GM19238 (cell line): ENCODE data around the gene MAGOHB.
"Not testable (repeated sequence)": the region's sequence is repeated elsewhere in the genome, so short reads cannot be mapped to it uniquely, and the experiment has no call there.

Experiments used
- DNase-seq: peaks from one replicate; pipeline ENCODE4 v3.0.0; 2011; ENCODE audit warnings: low spot score; ENCODE audit not compliant: insufficient read length

The MAGOHB gene

DNA sequence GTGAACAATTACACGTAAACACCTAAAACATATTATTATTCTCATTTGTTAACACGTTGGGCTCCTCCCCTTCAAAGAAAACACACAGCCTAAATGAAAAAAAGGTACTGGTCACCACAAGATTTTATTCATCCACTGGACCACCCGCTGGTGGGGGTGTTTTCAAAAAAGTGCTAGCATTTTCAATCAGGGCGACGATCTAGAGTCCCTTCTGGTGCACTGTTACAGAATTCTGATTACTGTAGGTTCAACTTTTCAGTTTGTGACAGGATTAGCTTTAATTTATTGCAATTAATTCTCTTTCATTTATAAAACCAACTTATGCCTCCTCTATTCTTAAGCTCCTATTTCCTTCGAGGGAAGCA lies 443 bp downstream of the MAGOHB start:
- DNase-seq, result no peak

DNA sequence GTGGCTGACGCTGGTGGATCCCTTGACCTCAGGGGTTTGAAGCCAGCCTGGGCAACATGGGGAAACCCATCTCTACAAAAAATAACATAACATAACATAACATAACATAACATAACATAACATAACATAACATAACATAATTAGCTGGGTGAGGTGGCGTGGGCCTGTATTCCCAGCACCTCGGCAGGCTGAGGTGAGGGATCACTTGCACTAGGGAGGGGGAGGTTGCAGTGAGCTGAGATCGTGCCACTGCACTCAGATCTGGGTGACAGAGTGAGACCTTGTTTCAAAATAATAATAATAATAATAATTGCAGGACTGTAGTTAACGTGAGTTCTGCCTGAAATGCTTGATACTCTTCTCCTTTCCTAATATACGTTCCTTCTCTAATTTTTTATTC lies 1.3 kb downstream of the MAGOHB start:
- no peak for DNase-seq

DNA sequence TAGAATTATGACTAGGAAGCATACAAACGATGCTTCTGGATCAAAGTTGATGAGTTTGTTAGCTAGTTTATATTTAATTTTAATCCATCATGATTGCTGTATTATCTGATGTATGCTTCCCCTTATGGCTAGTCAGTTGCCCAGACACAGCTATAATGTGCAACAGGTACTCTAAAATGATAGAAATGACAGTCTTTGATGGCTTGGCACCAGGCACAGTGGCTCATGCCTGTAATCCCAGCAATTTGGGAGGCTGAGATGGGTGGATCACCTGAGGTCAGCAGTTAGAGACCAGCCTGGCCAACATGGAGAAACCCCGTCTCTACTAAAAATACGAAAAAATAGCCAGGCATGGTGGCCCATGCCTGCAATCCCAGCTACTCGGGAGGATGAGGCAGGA lies 2.2 kb downstream of the MAGOHB start:
- DNase-seq, result not testable (repeated sequence)

DNA sequence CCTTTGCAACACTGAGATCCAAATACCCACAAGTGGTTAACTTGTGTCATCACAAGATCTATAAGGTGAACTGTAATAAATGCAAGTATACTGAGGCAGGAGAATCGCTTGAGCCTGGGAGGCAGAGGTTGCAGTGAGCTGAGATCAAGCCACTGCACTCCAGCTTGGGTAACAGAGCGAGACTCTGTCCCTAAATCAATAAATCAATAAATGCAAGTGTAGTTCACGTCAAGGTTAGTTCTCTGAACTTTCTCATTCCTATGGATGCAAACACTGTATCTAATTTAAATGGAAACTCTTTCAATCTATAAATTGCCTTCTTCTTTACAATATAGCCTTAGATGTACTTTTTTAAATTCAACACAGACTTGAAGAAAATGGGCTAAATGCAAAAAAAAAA lies 3.2 kb downstream of the MAGOHB start:
- DNase-seq, result no peak

DNA sequence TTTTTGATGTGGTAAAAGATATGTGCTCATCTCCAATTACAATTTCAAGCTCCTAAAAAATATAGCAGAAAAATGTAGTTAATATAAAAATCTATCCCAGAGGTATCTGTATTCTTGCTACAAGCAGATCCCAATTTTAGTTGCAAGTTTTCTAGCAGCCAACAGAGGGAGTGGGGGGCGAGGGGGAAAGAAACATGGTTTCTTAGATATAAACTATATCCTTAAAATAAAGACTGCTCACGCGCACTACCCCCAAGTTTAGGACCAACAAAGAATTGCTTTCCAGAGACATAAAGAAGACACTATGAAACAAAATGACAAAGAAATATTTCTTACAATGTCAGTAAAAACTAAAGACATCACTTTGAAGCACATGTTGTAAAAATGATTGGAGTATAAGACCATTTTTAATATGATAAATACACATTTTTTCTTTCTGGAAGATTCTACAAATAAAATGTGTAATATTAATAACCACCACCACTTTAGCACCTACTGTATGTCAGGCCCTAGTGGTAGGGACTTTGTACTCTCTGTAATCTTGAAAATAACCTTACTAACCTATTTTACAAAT lies 5.4 kb downstream of the MAGOHB start:
- DNase-seq, result no peak

DNA sequence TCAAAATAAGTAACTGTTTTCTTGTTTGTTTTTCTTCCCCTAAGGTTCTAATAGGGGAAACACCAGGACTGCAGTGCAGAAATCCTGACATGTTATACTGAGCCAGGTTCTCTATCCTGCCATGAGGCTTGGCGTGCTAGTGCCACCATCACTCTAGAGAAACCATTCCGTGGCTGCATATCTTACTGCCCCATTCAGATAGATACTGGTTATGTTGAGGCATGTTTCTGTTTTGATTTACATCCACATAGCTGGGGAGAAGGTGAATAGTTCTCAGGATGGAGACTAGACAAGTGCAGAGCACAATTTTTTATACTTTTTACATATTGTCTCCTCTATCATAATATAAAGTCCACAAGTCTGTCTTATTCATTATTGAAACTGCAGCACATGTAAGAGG lies 11.5 kb downstream of the MAGOHB start:
- DNase-seq, result no peak

DNA sequence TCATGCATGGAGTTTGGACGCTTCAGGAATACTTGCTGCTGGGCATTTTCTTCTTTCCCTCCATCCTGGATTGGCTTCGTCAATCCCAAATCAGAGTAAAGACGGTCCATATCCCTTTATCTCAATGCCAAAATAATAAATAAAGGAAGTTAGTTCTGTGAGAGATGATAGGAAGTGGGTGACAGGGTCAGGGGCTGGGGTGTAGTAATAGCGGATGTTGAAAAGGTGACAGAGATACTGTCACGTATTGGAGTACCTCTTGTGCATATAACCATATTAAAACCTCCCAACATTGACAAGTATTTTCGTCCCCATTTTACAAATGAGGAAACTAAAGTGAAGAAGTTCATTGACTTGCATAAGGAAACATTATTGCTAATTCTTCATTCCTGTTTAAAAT lies 12.4 kb downstream of the MAGOHB start:
- DNase-seq, result no peak

DNA sequence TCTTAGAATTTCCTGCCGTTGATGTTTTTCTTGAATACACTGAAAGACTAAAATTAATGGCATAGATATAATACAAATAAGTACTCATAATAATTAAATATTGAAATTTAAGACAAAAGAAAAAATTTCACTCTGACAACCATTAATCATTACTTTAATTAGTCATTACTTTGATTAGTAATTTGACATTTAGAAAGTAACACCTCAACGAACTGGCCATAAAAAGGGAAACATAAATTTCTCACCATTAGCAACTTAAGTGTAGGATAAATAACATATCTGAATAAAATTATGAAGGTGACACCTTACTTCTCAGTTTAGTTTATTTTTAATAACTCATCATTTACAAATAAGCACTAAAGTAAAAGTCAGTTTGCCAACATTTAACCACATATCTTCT lies 17.5 kb downstream of the MAGOHB start:
- no peak for DNase-seq

DNA sequence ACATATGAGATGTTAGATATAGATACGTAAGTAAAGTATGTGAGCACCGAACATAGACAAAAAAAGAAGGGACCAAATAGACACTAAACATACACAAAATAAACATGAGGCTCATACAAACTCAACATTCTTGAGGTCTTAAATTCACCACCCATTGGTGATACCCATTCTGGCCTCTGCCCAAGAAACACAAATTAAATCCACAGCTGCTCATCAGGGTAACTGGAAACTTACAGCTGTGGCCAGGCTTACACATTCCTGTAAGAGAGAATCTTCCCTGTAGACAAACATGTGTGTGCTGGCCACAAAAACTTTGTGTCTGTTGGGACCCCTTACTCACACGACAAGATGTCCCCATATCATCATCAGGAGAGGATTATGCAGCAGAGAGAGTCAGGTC lies 22.4 kb downstream of the MAGOHB start:
- DNase-seq, result no peak

DNA sequence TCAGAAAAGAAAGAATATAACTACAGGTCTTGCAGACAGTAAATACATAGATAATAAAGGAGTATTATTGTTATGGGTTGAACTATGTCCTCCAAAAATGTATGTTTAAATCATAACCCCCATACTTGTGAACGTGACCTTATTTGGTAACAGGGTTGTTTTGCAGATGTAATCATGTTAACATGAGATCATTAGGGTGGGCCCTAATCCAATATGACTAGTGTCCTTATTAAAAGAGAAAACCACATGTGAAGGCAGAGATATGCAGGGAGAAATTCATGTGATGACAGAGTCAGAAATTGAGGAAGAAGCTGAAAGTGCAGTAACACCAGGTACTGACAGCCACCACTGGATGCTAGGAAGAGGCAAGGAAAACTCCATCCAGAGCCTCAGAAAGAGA lies 29.0 kb downstream of the MAGOHB start:
- no peak for DNase-seq

DNA sequence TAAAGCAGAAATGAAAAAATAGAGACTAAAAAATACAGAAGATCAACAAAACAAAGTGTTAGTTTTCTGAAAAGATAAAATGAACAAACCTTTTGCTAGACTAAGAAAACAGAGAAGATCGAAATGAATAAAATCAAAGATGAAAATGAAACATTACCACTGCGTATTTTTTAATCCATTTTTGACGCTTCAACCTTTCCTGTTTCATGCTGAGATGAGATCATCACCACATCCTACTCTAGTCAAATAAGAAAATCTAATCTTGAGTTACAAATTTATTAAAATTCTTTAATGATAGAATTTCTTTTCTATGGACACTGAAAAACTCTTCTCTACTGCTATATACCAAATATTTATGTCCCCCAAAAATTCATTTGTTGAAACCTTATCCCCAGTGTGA lies 30.7 kb downstream of the MAGOHB start:
- no peak for DNase-seq

DNA sequence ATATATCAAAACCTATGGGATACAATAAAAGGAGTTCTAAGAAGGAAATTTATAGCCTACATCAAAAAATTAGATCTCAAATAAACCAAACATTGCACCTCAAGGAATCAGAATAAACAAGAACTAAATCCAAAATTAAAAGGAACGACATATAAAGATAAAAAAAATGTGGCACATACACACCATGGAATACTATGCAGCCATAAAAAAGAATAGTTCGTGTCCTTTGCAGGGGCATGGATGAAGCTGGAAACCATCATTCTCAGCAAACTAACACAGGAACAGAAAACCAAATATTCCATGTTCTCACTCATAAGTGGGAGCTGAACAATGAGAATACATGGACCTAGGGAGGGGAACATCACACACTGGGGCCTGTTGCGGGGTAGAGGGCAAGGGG lies 31.3 kb downstream of the MAGOHB start:
- DNase-seq, result not testable (repeated sequence)

DNA sequence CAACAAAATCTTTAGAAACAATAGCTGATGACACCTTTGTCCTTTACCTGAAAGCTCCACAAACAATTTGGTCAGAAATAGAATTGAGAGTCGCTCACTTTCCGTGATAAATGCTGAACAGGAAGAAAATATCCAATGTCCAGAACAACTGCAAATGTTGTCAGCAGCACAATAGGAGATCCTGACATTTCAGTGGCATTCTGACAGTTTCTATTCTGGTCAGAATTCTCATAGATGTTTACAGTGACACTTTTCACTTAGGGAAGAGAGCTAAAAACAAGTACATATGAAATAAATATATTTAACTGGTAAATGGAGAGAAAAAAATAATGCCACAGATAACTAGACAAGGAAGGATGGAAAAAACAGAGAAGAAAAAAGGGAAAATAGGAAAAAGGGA lies 39.1 kb downstream of the MAGOHB start:
- DNase-seq, result no peak

DNA sequence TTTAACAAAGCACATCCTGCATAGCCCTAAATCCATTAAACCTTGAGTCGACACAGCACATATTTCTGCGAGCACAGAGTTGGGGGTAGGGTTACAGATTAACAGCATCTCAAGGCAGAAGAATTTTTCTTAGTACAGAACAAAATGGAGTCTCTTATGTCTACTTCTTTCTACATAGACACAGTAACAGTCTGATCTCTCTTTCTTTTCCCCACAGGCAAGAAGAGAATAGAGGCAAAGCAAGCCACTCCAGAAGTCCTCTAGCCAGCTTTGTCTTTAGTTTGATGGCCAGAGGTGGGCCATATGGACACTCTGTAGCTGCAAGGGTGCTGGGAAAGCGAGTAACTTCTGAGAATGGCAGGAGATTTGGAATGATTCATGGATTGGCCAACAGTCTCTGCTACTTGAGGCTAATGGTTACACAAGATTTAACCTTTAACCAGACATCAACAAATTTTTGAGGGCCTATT lies 41.4 kb downstream of the MAGOHB start:
- not testable (repeated sequence) for DNase-seq

DNA sequence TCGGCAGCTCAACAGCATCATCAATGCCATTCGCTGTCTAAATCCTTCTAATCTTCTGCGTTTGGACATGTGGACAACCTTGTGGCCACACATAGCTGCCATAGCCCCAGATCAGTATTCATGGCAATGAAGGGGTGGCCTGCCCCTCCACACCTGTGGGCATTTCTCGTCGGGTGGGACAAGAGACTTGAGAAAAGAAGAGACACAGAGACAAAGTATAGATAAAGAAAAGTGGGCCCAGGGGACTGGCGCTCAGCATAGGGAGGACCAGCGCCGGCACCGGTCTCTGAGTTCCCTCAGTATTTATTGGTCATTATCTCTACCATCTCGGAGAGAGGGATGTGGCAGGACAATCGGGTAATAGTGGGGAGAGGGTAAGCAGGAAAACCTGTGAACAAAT lies 42.3 kb downstream of the MAGOHB start:
- no peak for DNase-seq

DNA sequence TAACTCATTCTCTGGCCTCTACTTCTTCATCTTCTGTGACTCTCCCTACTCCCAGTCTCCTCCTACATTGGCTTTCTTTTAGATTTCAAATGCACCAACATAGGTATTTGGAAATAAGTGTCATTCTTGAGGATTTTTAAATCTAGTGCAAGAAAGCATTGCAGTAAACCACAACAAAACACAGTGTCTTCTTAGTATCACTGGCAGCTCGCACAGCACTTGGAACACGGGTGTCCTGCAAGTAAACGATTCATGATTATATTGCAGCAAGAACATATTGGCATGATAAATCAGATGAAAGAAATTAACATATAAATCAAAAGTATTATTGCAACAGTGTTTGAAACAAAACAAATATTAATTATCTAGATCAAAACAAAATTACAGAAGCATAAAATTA lies 45.6 kb downstream of the MAGOHB start:
- no peak for DNase-seq

DNA sequence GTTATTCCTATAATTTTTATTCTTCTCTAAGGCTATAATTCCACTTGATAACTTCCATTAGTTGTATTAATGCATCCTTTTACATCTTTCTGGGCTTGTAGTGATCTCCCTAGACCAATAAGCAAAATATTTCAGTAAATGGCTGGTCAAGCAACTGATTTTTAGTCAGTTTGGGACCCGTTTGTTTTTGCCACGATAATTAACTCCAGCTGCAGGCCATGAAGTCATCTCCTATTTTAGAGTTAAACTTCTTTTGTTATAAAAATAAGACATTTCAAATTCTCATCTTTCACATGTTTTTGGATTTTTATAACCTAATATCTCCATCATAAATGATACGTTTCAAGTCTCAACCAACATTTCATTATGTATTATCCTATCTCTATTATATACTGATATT lies 49.4 kb downstream of the MAGOHB start:
- no peak for DNase-seq

DNA sequence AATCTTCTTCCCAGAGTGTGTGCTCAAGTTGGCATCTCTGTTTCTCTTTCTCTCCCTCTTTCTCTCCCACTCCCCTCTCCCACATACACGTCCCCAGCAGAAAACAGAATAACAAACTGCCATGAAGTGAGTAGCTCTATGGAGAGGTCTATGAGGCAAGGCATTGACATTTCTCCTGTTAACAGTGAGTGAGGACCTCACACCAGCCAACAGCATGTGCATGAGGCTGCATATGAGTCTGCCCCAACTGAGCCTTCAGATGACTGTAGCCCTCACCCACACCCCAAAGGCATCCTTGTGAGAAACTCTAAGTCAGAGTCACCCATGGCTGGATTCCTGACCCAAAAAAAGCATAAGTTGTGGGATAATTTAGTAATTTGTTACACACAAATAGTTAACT lies 50.4 kb downstream of the MAGOHB start:
- DNase-seq, result no peak

DNA sequence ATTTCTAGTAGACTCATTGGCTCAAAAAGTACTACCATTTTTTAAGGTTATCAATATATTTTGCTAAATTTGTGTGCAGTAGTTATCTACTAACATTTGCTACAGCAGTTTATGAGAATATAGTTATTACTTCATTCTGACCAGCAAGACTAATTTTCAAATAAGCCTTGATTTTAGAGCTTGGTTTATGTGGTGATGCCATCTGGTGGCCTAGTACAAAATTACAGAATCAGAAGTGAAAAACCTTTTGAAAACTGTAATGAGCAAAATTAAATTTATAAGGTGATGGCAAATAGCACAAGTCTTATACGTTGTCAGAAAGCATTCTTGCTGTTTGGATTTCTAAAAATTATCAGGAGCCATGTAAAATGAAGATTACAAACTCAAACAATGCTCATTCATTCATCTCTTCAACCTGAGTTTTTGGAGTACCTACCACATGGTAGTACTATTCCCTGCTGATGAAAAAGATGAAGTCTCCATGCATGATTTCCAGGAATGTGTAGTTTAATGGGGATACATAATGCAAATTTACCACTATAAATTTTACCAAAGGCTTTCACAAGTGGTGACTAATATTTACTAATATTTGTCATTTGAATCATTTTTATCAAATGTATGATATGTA lies 51.0 kb downstream of the MAGOHB start:
- no peak for DNase-seq

DNA sequence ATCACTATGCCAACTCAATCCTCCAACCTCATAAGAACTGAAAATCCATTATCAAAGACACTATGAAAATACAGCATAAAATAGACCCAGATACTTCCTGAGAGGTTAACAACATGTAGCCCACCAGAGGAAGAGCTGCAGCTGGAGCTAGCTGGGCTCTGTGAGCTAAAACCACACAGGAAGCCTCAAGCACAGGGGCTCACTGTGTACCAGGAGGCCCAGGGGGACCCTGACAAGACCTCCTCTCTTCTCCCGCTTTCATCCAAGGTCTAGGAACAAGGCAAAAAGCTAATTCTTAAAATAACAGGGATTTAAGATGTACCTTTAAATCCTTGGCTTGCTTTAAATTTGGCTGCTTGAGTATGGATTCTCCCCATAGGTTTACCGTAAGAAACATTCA lies 54.2 kb downstream of the MAGOHB start:
- DNase-seq, result no peak

DNA sequence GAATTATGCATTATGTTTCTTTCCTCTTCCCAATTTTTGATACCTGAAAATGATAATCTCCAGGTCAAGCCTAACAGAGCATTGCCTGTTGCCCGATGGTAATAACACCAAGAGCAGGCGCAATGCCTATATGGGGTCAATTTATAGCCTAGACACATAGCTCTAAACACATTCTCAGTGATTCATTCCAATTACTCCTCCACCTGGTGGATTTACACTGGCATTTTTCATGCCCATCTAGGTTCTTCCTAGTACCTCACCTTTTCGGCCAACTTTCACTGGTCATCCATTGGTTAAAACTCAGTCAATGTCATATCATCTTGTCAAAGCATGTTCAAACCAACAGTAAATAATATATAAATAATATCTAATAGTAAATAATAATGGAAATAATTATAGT lies 54.6 kb downstream of the MAGOHB start:
- DNase-seq, result no peak

DNA sequence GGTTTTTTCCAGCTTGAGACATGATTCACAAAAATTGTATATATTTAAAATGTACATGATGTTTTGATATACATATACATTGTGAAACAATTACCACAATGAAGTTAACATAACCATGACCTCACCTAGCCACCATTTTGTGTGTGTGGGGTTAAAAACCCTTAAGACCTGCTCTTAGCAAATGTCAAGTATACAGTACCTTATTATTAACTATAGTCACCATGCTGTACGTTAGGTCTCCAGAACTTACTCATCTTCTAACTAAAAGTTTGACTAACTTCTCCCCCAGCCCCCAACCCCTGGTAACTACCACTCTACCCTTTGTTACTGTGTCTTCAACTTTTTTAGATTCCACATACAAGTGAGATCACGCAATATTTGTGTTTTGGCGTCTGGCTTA lies 55.1 kb downstream of the MAGOHB start:
- DNase-seq, result no peak

DNA sequence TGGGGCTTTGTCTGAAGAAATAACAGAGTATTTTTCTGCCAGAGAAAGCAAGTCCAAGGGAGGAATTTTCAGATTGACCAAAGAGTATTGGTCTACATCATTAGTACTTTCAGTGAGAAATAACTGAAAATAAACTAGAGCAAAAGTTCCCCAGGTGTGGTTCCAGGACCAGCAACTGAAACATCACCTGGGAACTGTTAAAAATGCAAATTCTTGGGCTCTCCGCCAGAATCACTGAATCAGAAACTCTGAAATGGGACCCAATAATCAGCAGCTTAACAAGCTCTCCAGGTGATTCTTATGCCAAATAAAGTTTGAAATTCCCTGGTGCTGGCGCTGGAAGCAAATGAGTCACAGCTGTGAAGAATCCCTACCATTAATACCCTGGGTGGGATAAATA lies 55.6 kb downstream of the MAGOHB start:
- no peak for DNase-seq

DNA sequence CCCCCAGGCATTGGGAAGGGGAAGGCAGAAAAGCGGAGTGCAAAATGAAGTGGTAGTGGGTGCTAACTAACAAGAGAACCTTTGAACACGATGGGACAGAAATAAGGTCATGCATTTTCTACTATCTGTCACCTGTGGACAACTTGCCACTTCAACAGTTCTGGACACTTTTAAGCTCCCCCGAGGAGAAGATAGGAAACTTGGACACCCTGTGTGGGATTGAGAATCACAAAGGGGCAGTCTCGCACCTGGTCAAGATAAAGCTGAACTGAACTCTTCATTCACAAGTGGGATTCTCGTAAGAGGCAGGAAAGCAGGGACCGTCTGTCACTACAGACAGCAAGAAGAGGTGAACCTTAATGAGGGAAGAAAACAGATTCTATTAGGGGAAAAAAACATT lies 56.1 kb downstream of the MAGOHB start:
- no peak for DNase-seq
